K562 (cell line): ENCODE measurements around the gene HADHA.

Source experiments
- CTCF ChIP-seq, 3 experiments: IDR thresholded peaks in 2 of 3; conservative IDR thresholded peaks in 1 of 3; 2 replicates each; pipeline ENCODE4 v1.5.1; 2011 to 2012; ENCODE audit warnings: low read length in 3 of 3, mild to moderate bottlenecking in 3 of 3, control low read depth in 2 of 3, improper control_type of control experiment in 1 of 3, inconsistent platforms in 1 of 3, low read depth in 1 of 3, mixed read lengths in 1 of 3, moderate library complexity in 1 of 3; ENCODE audit not compliant: insufficient read depth in 2 of 3
- EP300 ChIP-seq: IDR thresholded peaks from 2 replicates; pipeline ENCODE4 v1.6.1; 2012; ENCODE audit warnings: low read length, improper control_type of control experiment

- TF ChIP-seq CTCF (IDR thresholded peaks at IDR 0.05 in 2 of 3, conservative IDR thresholded peaks at IDR 0.05 in 1 of 3; ENCODE audit: insufficient read depth in 2 of 3, low read depth in 1 of 3, low read length in 3 of 3): no peak
- no peak for TF ChIP-seq EP300
Observed at GRCh38 chr2:26196683-26197418, 47.6 kb downstream of the HADHA start.
